ENCODE results near the gene SRRT.
"Not testable (repeated sequence)": the region's sequence is repeated elsewhere in the genome, so short reads cannot be mapped to it uniquely, and the experiment has no call there.

The SRRT gene

GRCh38 chr7:100933734-100934133 is 58.8 kb downstream of the SRRT start:
- DNase-seq (ENCODE audit: low read depth), result no peak

GRCh38 chr7:100935381-100935780 is 60.5 kb downstream of the SRRT start:
- not testable (repeated sequence) for DNase-seq (ENCODE audit: low read depth)

GRCh38 chr7:100936167-100936566 is 61.3 kb downstream of the SRRT start:
- DNase-seq (ENCODE audit: low read depth), result not testable (repeated sequence)

Measured in GM04504 (cell line).